Left renal pelvis (tissue), 4 donors: Measurements from ENCODE around the gene ITPA. TPM values are rescaled to one million over a fixed set of nuclear protein-coding genes. Genes with fewer than 3 reads are reported as not detected.

Experiments
- DNase-seq, 4 donors: peaks; one replicate each; pipeline ENCODE4 v3.0.0-alpha.2; 2013; ENCODE audit warnings: low read depth in 4 of 4, low spot score in 3 of 4
- polyA plus RNA-seq, 4 donors: library from polyadenylated mRNA; unstranded; fragments of 120-200 nt; gene quantifications; one replicate each; pipeline ENCODE4 v1.2.1, GENCODE V29; 2013; ENCODE audit not compliant: insufficient read length in 4 of 4

ITPA gene
- polyA plus RNA-seq, 4 donors: 39.4 to 79.6 (median 48.7) TPM

- DNase-seq: no peak
These were observed 31.6 kb downstream of the ITPA start for GRCh38 chr20:3240776-3241363.

GRCh38 chr20:3242172-3242692, 32.9 kb downstream of the ITPA start:
- DNase-seq: no peak

GRCh38 chr20:3243718-3244358, 34.5 kb downstream of the ITPA start:
- DNase-seq: no peak

- DNase-seq: no peak
These were observed 35.3 kb downstream of the ITPA start for GRCh38 chr20:3244613-3245012.

GRCh38 chr20:3245156-3245555, 35.9 kb downstream of the ITPA start:
- no peak for DNase-seq

- DNase-seq: no peak
These were observed 36.4 kb downstream of the ITPA start for GRCh38 chr20:3245711-3246110.

GRCh38 chr20:3246682-3247081, 37.4 kb downstream of the ITPA start:
- no peak for DNase-seq

GRCh38 chr20:3247638-3248037, 38.3 kb downstream of the ITPA start:
- no peak for DNase-seq

GRCh38 chr20:3248167-3248992, 39.1 kb downstream of the ITPA start:
- DNase-seq: no peak

GRCh38 chr20:3248993-3249347, 39.7 kb downstream of the ITPA start:
- DNase-seq: no peak

- no peak for DNase-seq
These were observed 40.8 kb downstream of the ITPA start for GRCh38 chr20:3250091-3250504.

GRCh38 chr20:3251806-3252205, 42.5 kb downstream of the ITPA start:
- no peak for DNase-seq

GRCh38 chr20:3255728-3256127, 46.4 kb downstream of the ITPA start:
- no peak for DNase-seq

GRCh38 chr20:3258429-3258828, 49.1 kb downstream of the ITPA start:
- no peak for DNase-seq

- DNase-seq: no peak
These were observed 53.3 kb downstream of the ITPA start for GRCh38 chr20:3262566-3262965.

GRCh38 chr20:3270051-3270450, 60.8 kb downstream of the ITPA start:
- no peak for DNase-seq

- no peak for DNase-seq
These were observed 64.1 kb downstream of the ITPA start for GRCh38 chr20:3273371-3273770.

Other genes with a start within 250 kb of the ITPA start
- gene GNRH2, start 165.9 kb upstream of the ITPA start, polyA plus RNA-seq: 1 to 10 TPM in 1 of 4 donors, under 1 TPM in 2, not detected in 1; 0.59 to 1.0 (median 0.63) TPM
- gene MRPS26, start 163.4 kb upstream of the ITPA start, polyA plus RNA-seq: 10 to 100 TPM; 36.8 to 72.5 (median 46.0) TPM
- gene OXT, start 137.9 kb upstream of the ITPA start, polyA plus RNA-seq: under 1 TPM in 2 of 4 donors, not detected in 2; 0.68 to 0.93 TPM
- under 1 TPM in 1 of 4 donors, not detected in 3; 0.43 TPM for gene AVP, start 124.8 kb upstream of the ITPA start, polyA plus RNA-seq
- gene FASTKD5, start 49.6 kb upstream of the ITPA start, polyA plus RNA-seq: 10 to 100 TPM; 13.4 to 21.4 (median 18.9) TPM
- gene UBOX5, start 49.6 kb upstream of the ITPA start, polyA plus RNA-seq: 10 to 100 TPM in 1 of 4 donors, 1 to 10 TPM in 3; 8.7 to 13.0 (median 9.6) TPM
- gene LZTS3, start 35.9 kb upstream of the ITPA start, polyA plus RNA-seq: 10 to 100 TPM in 3 of 4 donors, 1 to 10 TPM in 1; 4.9 to 20.9 (median 13.3) TPM
- 10 to 100 TPM; 34.3 to 59.7 (median 48.1) TPM for gene DDRGK1, start 4.8 kb upstream of the ITPA start, polyA plus RNA-seq
- gene SLC4A11, start 29.7 kb downstream of the ITPA start, polyA plus RNA-seq: 1 to 10 TPM in 3 of 4 donors, under 1 TPM in 1; 0.42 to 4.2 (median 2.1) TPM
- 10 to 100 TPM; 17.7 to 31.9 (median 26.3) TPM for gene DNAAF9, start 198.2 kb downstream of the ITPA start, polyA plus RNA-seq